ENCODE data around the gene ACOX2.

ACOX2 gene

DNA sequence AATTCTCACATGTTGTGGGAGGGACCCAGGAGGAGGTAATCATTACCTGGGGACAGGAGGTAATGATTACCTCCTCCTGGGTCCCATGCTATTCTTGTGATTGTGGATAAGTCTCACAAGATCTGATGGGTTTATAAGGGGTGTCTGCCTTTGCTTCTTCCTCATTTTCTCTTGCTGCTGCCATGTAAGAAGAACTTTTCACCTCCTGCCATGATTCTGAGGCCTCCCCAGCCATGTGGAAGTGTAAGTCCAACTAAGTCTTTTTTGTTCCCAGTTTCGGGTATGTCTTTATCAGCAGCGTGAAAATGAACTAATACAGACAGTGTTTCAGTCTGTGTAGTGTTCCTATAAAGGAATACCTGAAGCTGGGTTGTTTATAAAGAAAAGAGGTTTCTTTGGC, 58.2 kb downstream of the ACOX2 start:
- H3K9me3 ChIP-seq (ENCODE audit: insufficient read depth, low read depth, low read length): no peaks in the 10 kb centered on the region
- no peaks in the 10 kb centered on the region for H3K79me2 ChIP-seq (ENCODE audit: control insufficient read depth, insufficient read depth, low read length, poor library complexity)
- H3K36me3 ChIP-seq (ENCODE audit: control insufficient read depth in 1 of 2, insufficient read depth in 2 of 2, low read length in 2 of 2): no peaks in the 10 kb centered on the region
- WGBS (ENCODE audit: extremely low coverage, insufficient coverage, insufficient read length): no CpG with 5 or more reads among the region's 2 CpGs
- no peak overlapping the region for H2AFZ ChIP-seq (ENCODE audit: insufficient read depth, low read length, poor library complexity)
- H2BK12ac ChIP-seq (ENCODE audit: low read length): no peak overlapping the region
- no peaks in the 10 kb centered on the region for H3K27me3 ChIP-seq (ENCODE audit: insufficient read depth, low read length)
- no peaks in the 10 kb centered on the region for H3K79me1 ChIP-seq (ENCODE audit: low read length)
- no peak overlapping the region for H3K4me2 ChIP-seq (ENCODE audit: low read length)
- H4K12ac ChIP-seq (ENCODE audit: low read depth, low read length): no peak overlapping the region
- no peak overlapping the region for H2AK5ac ChIP-seq (ENCODE audit: low read length)
- no peak overlapping the region for H3K18ac ChIP-seq (ENCODE audit: low read length)
- no peak overlapping the region for H3K4ac ChIP-seq (ENCODE audit: low read depth, low read length)
- DNase-seq: no peak
- no peak overlapping the region for H3K4me3 ChIP-seq (ENCODE audit: low read depth, low read length)
- H2BK120ac ChIP-seq (ENCODE audit: insufficient read depth, low read length, poor library complexity): no peak overlapping the region
- no peak overlapping the region for H3K9ac ChIP-seq (ENCODE audit: low read length)
- no peak overlapping the region for H4K8ac ChIP-seq (ENCODE audit: low read depth, low read length)
- no peak overlapping the region for H3K23ac ChIP-seq (ENCODE audit: low read length)
- no peak overlapping the region for H4K91ac ChIP-seq (ENCODE audit: low read depth, low read length)
- no peaks in the 10 kb centered on the region for H3K4me1 ChIP-seq (ENCODE audit: control insufficient read depth in 1 of 2, insufficient read depth in 2 of 2, low read length in 2 of 2)
- no peak overlapping the region for H3K14ac ChIP-seq (ENCODE audit: low read length)
- no peak overlapping the region for H2BK5ac ChIP-seq (ENCODE audit: low read depth, low read length, poor library complexity)
- H3K27ac ChIP-seq (ENCODE audit: low read depth, low read length): no peak overlapping the region

DNA sequence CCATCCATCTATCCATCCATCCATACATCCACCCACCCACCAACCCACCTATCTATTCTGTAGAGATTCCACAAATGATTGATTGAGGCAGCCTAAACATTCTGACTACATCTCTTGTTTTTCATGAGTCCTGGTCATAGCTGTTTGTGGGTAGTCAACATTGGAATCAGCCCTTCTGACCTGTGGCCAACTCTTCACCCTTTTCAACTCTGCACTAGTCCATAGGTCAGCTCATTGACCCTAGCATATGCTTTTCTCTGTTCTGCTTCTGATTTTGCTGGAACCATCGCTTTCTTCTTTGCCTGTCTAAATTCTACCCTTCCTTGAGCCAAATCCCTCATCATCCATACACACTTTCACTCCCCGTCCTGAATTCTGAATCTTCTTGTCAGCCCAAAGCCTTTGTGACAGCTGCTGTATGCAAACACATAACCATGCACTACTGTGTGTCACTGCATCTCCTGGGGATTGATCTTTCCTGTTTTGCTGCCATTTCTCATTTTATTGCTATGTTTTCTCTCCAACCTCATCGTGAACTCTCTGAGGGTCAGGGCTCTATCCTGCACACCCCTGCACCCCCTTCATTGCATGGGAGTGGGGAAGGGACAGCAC, 61.9 kb downstream of the ACOX2 start:
- H3K4ac ChIP-seq (ENCODE audit: low read depth, low read length): no peak overlapping the region
- no peaks in the 10 kb centered on the region for H3K79me2 ChIP-seq (ENCODE audit: control insufficient read depth, insufficient read depth, low read length, poor library complexity)
- no peak overlapping the region for H4K12ac ChIP-seq (ENCODE audit: low read depth, low read length)
- H3K4me1 ChIP-seq (ENCODE audit: control insufficient read depth in 1 of 2, insufficient read depth in 2 of 2, low read length in 2 of 2): peaks cover 0 to 3% of the 10 kb centered on the region in 2 experiments
- H3K36me3 ChIP-seq (ENCODE audit: control insufficient read depth in 1 of 2, insufficient read depth in 2 of 2, low read length in 2 of 2): no peaks in the 10 kb centered on the region
- no peak overlapping the region for H3K4me2 ChIP-seq (ENCODE audit: low read length)
- H2BK5ac ChIP-seq (ENCODE audit: low read depth, low read length, poor library complexity): no peak overlapping the region
- H2AFZ ChIP-seq (ENCODE audit: insufficient read depth, low read length, poor library complexity): no peak overlapping the region
- no CpG with 5 or more reads among the region's 3 CpGs for WGBS (ENCODE audit: extremely low coverage, insufficient coverage, insufficient read length)
- no peak overlapping the region for H4K8ac ChIP-seq (ENCODE audit: low read depth, low read length)
- H3K79me1 ChIP-seq (ENCODE audit: low read length): no peaks in the 10 kb centered on the region
- no peak overlapping the region for H4K91ac ChIP-seq (ENCODE audit: low read depth, low read length)
- H3K4me3 ChIP-seq (ENCODE audit: low read depth, low read length): no peak overlapping the region
- no peak overlapping the region for H3K27ac ChIP-seq (ENCODE audit: low read depth, low read length)
- H3K9me3 ChIP-seq (ENCODE audit: insufficient read depth, low read depth, low read length): no peaks in the 10 kb centered on the region
- H3K14ac ChIP-seq (ENCODE audit: low read length): no peak overlapping the region
- no peak overlapping the region for H2AK5ac ChIP-seq (ENCODE audit: low read length)
- no peak overlapping the region for H2BK12ac ChIP-seq (ENCODE audit: low read length)
- DNase-seq: no peak
- H3K27me3 ChIP-seq (ENCODE audit: insufficient read depth, low read length): no peaks in the 10 kb centered on the region
- no peak overlapping the region for H3K23ac ChIP-seq (ENCODE audit: low read length)
- H3K18ac ChIP-seq (ENCODE audit: low read length): no peak overlapping the region
- no peak overlapping the region for H2BK120ac ChIP-seq (ENCODE audit: insufficient read depth, low read length, poor library complexity)
- no peak overlapping the region for H3K9ac ChIP-seq (ENCODE audit: low read length)

DNA sequence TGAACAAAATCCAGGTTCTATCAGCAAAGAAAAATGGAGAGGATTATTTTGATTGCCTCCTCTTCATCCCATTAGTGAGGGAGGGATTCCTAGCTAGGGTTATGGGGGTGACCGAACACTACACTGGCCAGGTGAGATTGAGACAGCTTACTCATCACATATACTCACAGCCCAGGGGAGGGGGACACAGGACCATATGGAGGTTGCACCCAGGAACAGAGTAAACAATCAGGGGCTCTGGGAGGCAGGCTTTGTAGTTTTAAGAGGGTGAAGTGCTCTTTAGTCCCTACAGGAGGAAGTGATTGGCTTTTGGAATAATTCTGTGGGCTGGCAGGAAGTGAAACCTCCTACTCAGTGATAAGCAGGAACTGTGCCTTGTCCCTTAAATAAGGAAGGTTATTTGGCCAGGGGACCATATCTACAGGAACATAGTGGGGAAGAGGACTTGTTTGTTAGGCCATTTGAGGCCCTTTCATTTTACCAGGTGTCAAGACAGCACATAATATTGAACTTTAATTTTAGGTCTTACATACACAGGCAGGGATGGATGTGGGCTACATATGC, 62.6 kb downstream of the ACOX2 start:
- Histone ChIP-seq H2AK5ac (ENCODE audit: low read length) (no peak overlapping the region), H3K27me3 (ENCODE audit: insufficient read depth, low read length) (no peaks in the 10 kb centered on the region), H4K8ac (ENCODE audit: low read depth, low read length) (no peak overlapping the region), H3K14ac (ENCODE audit: low read length) (no peak overlapping the region), H3K79me1 (ENCODE audit: low read length) (no peaks in the 10 kb centered on the region), H3K9ac (ENCODE audit: low read length) (no peak overlapping the region), H3K23ac (ENCODE audit: low read length) (no peak overlapping the region), H2AFZ (ENCODE audit: insufficient read depth, low read length, poor library complexity) (no peak overlapping the region), H2BK12ac (ENCODE audit: low read length) (no peak overlapping the region), H3K9me3 (ENCODE audit: insufficient read depth, low read depth, low read length) (no peaks in the 10 kb centered on the region), H2BK5ac (ENCODE audit: low read depth, low read length, poor library complexity) (no peak overlapping the region), H3K18ac (ENCODE audit: low read length) (no peak overlapping the region), H3K36me3 (ENCODE audit: control insufficient read depth in 1 of 2, insufficient read depth in 2 of 2, low read length in 2 of 2) (no peaks in the 10 kb centered on the region), H4K91ac (ENCODE audit: low read depth, low read length) (no peak overlapping the region), H3K79me2 (ENCODE audit: control insufficient read depth, insufficient read depth, low read length, poor library complexity) (no peaks in the 10 kb centered on the region), H3K4ac (ENCODE audit: low read depth, low read length) (no peak overlapping the region), H3K4me2 (ENCODE audit: low read length) (no peak overlapping the region), H4K12ac (ENCODE audit: low read depth, low read length) (no peak overlapping the region), H3K4me1 (ENCODE audit: control insufficient read depth in 1 of 2, insufficient read depth in 2 of 2, low read length in 2 of 2) (peaks cover 0 to 3% of the 10 kb centered on the region in 2 experiments), H3K27ac (ENCODE audit: low read depth, low read length) (no peak overlapping the region), H2BK120ac (ENCODE audit: insufficient read depth, low read length, poor library complexity) (no peak overlapping the region), H3K4me3 (ENCODE audit: low read depth, low read length) (no peak overlapping the region)
- no peak for DNase-seq
- WGBS (ENCODE audit: extremely low coverage, insufficient coverage, insufficient read length): no CpG with 5 or more reads among the region's 1 CpG

DNA sequence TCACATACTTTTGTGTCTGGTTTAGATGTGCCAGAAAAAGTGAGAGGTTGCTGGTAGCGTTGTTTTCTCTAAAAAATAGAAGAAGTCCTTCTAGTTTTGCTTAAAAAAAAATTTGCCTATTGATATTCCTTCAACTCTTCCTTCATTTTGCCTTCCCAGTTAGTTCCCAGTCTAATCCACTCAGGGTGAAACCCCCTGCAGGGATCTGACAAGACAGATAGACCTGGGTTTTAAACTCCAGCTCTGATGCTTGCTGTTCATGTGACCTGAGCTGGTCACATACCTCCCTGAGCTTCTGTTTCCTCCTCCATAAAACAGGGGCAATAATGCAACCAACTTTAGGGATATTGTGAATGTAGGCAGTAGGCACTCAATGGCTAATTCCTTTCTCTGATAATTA, 63.7 kb downstream of the ACOX2 start:
- Histone ChIP-seq H4K8ac (ENCODE audit: low read depth, low read length) (no peak overlapping the region), H3K4me3 (ENCODE audit: low read depth, low read length) (no peak overlapping the region), H2AK5ac (ENCODE audit: low read length) (no peak overlapping the region), H4K12ac (ENCODE audit: low read depth, low read length) (no peak overlapping the region), H4K91ac (ENCODE audit: low read depth, low read length) (no peak overlapping the region), H3K4me2 (ENCODE audit: low read length) (no peak overlapping the region), H3K4me1 (ENCODE audit: control insufficient read depth in 1 of 2, insufficient read depth in 2 of 2, low read length in 2 of 2) (peaks cover 0 to 3% of the 10 kb centered on the region in 2 experiments), H3K27me3 (ENCODE audit: insufficient read depth, low read length) (no peaks in the 10 kb centered on the region), H2AFZ (ENCODE audit: insufficient read depth, low read length, poor library complexity) (no peak overlapping the region), H3K14ac (ENCODE audit: low read length) (no peak overlapping the region), H3K23ac (ENCODE audit: low read length) (no peak overlapping the region), H2BK120ac (ENCODE audit: insufficient read depth, low read length, poor library complexity) (no peak overlapping the region), H3K27ac (ENCODE audit: low read depth, low read length) (no peak overlapping the region), H3K79me2 (ENCODE audit: control insufficient read depth, insufficient read depth, low read length, poor library complexity) (no peaks in the 10 kb centered on the region), H2BK12ac (ENCODE audit: low read length) (no peak overlapping the region), H3K36me3 (ENCODE audit: control insufficient read depth in 1 of 2, insufficient read depth in 2 of 2, low read length in 2 of 2) (no peaks in the 10 kb centered on the region), H3K9me3 (ENCODE audit: insufficient read depth, low read depth, low read length) (no peaks in the 10 kb centered on the region), H3K9ac (ENCODE audit: low read length) (no peak overlapping the region), H3K18ac (ENCODE audit: low read length) (no peak overlapping the region), H3K79me1 (ENCODE audit: low read length) (no peaks in the 10 kb centered on the region), H3K4ac (ENCODE audit: low read depth, low read length) (no peak overlapping the region), H2BK5ac (ENCODE audit: low read depth, low read length, poor library complexity) (no peak overlapping the region)
- no peak for DNase-seq
- no CpG with 5 or more reads among the region's 1 CpG for WGBS (ENCODE audit: extremely low coverage, insufficient coverage, insufficient read length)

Data from trophoblast cell (in vitro differentiated cells and primary cell).